Neural cell (in vitro differentiated cells): ENCODE measurements around the gene GTF2IRD1. TPM values are rescaled to one million over a fixed set of nuclear protein-coding genes. Genes with fewer than 3 reads are reported as not detected.
"Not testable (repeated sequence)": the region's sequence is repeated elsewhere in the genome, so short reads cannot be mapped to it uniquely, and the experiment has no call there.

Experiments used
- H2AFZ ChIP-seq: fragments of 200-600, 300-800 bp; sonication (generic), shearing (Covaris generic); 2 replicates; pipeline ENCODE4 v1.6.0; 2014; ENCODE audit warnings: low read depth, mild to moderate bottlenecking, antibody characterized with exemption, low read length, moderate library complexity
- H3F3A ChIP-seq: fragments of 200-600 bp; shearing (Covaris generic); 2 replicates; pipeline ENCODE4 v1.6.1; 2016; ENCODE audit warnings: mild to moderate bottlenecking, moderate library complexity, mixed read lengths, antibody characterized with exemption, low read length; ENCODE audit not compliant: insufficient read depth, poor library complexity, severe bottlenecking
- H3K27ac ChIP-seq: fragments of 200-600, 300-800 bp; sonication (generic), shearing (Covaris generic); 2 replicates; pipeline ENCODE4 v1.5.1; 2014; ENCODE audit warnings: mild to moderate bottlenecking, low read length, moderate library complexity
- H3K27me3 ChIP-seq: fragments of 300-800, 200-600 bp; sonication (generic), shearing (Covaris generic); 2 replicates; pipeline ENCODE4 v1.6.0; 2014; ENCODE audit warnings: mild to moderate bottlenecking, low read depth, low read length, moderate library complexity; ENCODE audit not compliant: insufficient read depth
- H3K36me3 ChIP-seq: fragments of 300-800, 200-600 bp; sonication (generic), shearing (Covaris generic); 2 replicates; pipeline ENCODE4 v1.5.1; 2014; ENCODE audit warnings: mild to moderate bottlenecking, antibody characterized with exemption, low read length, moderate library complexity; ENCODE audit not compliant: insufficient read depth
- H3K4me2 ChIP-seq: fragments of 300-800, 200-600 bp; sonication (generic), shearing (Covaris generic); 2 replicates; pipeline ENCODE4 v1.6.0; 2014; ENCODE audit warnings: mild to moderate bottlenecking, low read length
- H3K4me3 ChIP-seq: fragments of 300-800, 200-600 bp; sonication (generic), shearing (Covaris generic); 2 replicates; pipeline ENCODE4 v1.5.1; 2014; ENCODE audit warnings: mild to moderate bottlenecking, low read length, moderate library complexity
- H3K79me2 ChIP-seq: fragments of 200-600 bp; shearing (Covaris generic); replicated peaks from 2 replicates; pipeline ENCODE4 v1.6.0; 2014; ENCODE audit warnings: mild to moderate bottlenecking, low read length, moderate library complexity; ENCODE audit not compliant: insufficient read depth
- H3K9ac ChIP-seq: fragments of 300-800, 200-600 bp; sonication (generic), shearing (Covaris generic); 2 replicates; pipeline ENCODE4 v1.6.1; 2016; ENCODE audit warnings: mild to moderate bottlenecking, low read length, mixed read lengths
- H3K9me2 ChIP-seq: fragments of 200-600 bp; shearing (Covaris generic); 2 replicates; pipeline ENCODE4 v1.6.1; 2016; ENCODE audit warnings: mild to moderate bottlenecking, low read length, mixed read lengths; ENCODE audit not compliant: insufficient read depth
- H3K9me3 ChIP-seq: fragments of 200-600, 300-800 bp; sonication (generic), shearing (Covaris generic); 2 replicates; pipeline ENCODE4 v1.6.1; 2016; ENCODE audit warnings: mild to moderate bottlenecking, mixed run types, low read length, moderate library complexity, mixed read lengths
- H4K20me1 ChIP-seq: fragments of 200-600 bp; shearing (Covaris generic); 2 replicates; pipeline ENCODE4 v1.6.1; 2016; ENCODE audit warnings: mild to moderate bottlenecking, mixed run types; ENCODE audit not compliant: insufficient read depth
- CTCF ChIP-seq: fragments of 450-650 bp; IDR thresholded peaks from 2 replicates; pipeline ENCODE4 v1.5.1; 2014; ENCODE audit warnings: antibody characterized with exemption, mild to moderate bottlenecking, moderate library complexity; ENCODE audit not compliant: poor library complexity, severe bottlenecking
- EZH2 ChIP-seq: fragments of 200-600, 300-800 bp; shearing (Covaris generic), sonication (generic); IDR thresholded peaks from 2 replicates; pipeline ENCODE4 v1.6.1; 2014; ENCODE audit warnings: antibody characterized with exemption, low read length, borderline replicate concordance, mild to moderate bottlenecking; ENCODE audit not compliant: insufficient read depth, poor library complexity, severe bottlenecking
- MXI1 ChIP-seq: fragments of 450-650 bp; conservative IDR thresholded peaks from 2 replicates; pipeline ENCODE4 v1.6.1; 2014; ENCODE audit warnings: antibody characterized with exemption, mild to moderate bottlenecking; ENCODE audit not compliant: poor library complexity, severe bottlenecking
- SMC3 ChIP-seq: fragments of 450-650 bp; conservative IDR thresholded peaks from 2 replicates; pipeline ENCODE4 v1.6.1; 2014; ENCODE audit warnings: antibody characterized with exemption, mild to moderate bottlenecking, moderate library complexity; ENCODE audit not compliant: poor library complexity
- polyA plus RNA-seq: library from polyadenylated mRNA; depleted of rRNA; stranded (reverse); fragments of >200 nt; gene quantifications from 2 replicates; pipeline ENCODE4 v1.2.3, GENCODE V29; 2014

The GTF2IRD1 gene
- polyA plus RNA-seq, 1 donor from 2014 or later, result 31.9 TPM

- TF ChIP-seq CTCF, result no peak
- no peak for TF ChIP-seq EZH2
These were observed 36.6 kb downstream of the GTF2IRD1 start (continued) for GRCh38 chr7:74489997-74490945.

GRCh38 chr7:74491490-74491889 is 37.8 kb downstream of the GTF2IRD1 start:
- H3K4me2 ChIP-seq, H3K27me3 ChIP-seq, H4K20me1 ChIP-seq, H3K9ac ChIP-seq, H3K9me2 ChIP-seq, H3K9me3 ChIP-seq, H2AFZ ChIP-seq, H3K4me3 ChIP-seq, H3F3A ChIP-seq, H3K27ac ChIP-seq, H3K36me3 ChIP-seq: not testable (repeated sequence)
- H3K79me2 ChIP-seq, result peaks cover 30% of the 10 kb centered on the region

- Histone ChIP-seq H3K9me2 (no peaks in the 10 kb centered on the region), H2AFZ (no peak overlapping the region), H3K36me3 (no peaks in the 10 kb centered on the region), H4K20me1 (no peaks in the 10 kb centered on the region), H3K79me2 (peaks cover 17% of the 10 kb centered on the region), H3K4me3 (no peak overlapping the region), H3K4me2 (no peak overlapping the region), H3K27me3 (no peaks in the 10 kb centered on the region), H3K27ac (no peak overlapping the region), H3K9ac (no peak overlapping the region), H3F3A (no peaks in the 10 kb centered on the region), H3K9me3 (no peaks in the 10 kb centered on the region)
- TF ChIP-seq MXI1, result no peak
- TF ChIP-seq EZH2, result no peak
These were observed 39.6 kb downstream of the GTF2IRD1 start for GRCh38 chr7:74493295-74493694.

- Histone ChIP-seq H3K27ac (no peak overlapping the region), H3F3A (no peaks in the 10 kb centered on the region), H4K20me1 (no peaks in the 10 kb centered on the region), H3K27me3 (no peaks in the 10 kb centered on the region), H3K4me3 (no peak overlapping the region), H3K9me3 (no peaks in the 10 kb centered on the region), H3K9me2 (no peaks in the 10 kb centered on the region), H3K4me2 (no peak overlapping the region), H2AFZ (no peak overlapping the region), H3K9ac (no peak overlapping the region), H3K79me2 (peaks cover 18% of the 10 kb centered on the region), H3K36me3 (no peaks in the 10 kb centered on the region)
- no peak for TF ChIP-seq SMC3
These were observed 40.4 kb downstream of the GTF2IRD1 start for GRCh38 chr7:74494076-74494548.
